H1 (cell line): ENCODE measurements around the gene TMEM178B. TPM values are rescaled to one million over a fixed set of nuclear protein-coding genes. Genes with fewer than 3 reads are reported as not detected.

ENCODE experiments used
- CTCF ChIA-PET: fragments of 300-600 bp; sonication (Branson Sonifier 250); formaldehyde crosslinking; loops from one replicate; lab custom pipeline; 2021; ENCODE audit not compliant: partially characterized antibody; lab: Charles Lee
- POLR2A ChIA-PET: fragments of 300-600 bp; sonication (Branson Sonifier 250); formaldehyde crosslinking; loops from one replicate; lab custom pipeline; 2021; ENCODE audit warnings: inconsistent platforms; ENCODE audit not compliant: partially characterized antibody; lab: Charles Lee
- DNase-seq, 2 experiments: peaks; one replicate each; pipeline versions ENCODE4 v3.0.0 to v3.0.0-alpha.2; 2010 to 2022; ENCODE audit warnings: low spot score in 2 of 2, low read depth in 1 of 2, mixed read lengths in 1 of 2
- FAIRE-seq: peaks from 2 replicates; lab custom pipeline; 2011; peaks lifted over from hg19 to GRCh38; lab: Jason Lieb, UNC
- H2AFZ ChIP-seq: 2 replicates; pipeline ENCODE4 v1.8.1; 2012; ENCODE audit warnings: low read length, inconsistent platforms
- H2AK5ac ChIP-seq: 2 replicates; pipeline ENCODE4 v1.6.1; 2013; ENCODE audit warnings: low read depth, low read length
- H2BK120ac ChIP-seq: replicated peaks from 2 replicates; pipeline ENCODE3; 2013; ENCODE audit warnings: low read depth, low read length, inconsistent platforms
- H2BK12ac ChIP-seq: 2 replicates; pipeline ENCODE4 v1.6.1; 2013; ENCODE audit warnings: low read depth, low read length
- H2BK15ac ChIP-seq: 2 replicates; pipeline ENCODE4 v1.6.1; 2013; ENCODE audit warnings: low read length
- H2BK20ac ChIP-seq: 2 replicates; pipeline ENCODE4 v1.6.1; 2013; ENCODE audit warnings: low read length
- H2BK5ac ChIP-seq: 2 replicates; pipeline ENCODE4 v1.6.1; 2013; ENCODE audit warnings: low read depth, low read length
- H3K14ac ChIP-seq: 2 replicates; pipeline ENCODE4 v1.6.1; 2013; ENCODE audit warnings: inconsistent platforms; ENCODE audit not compliant: insufficient read length
- H3K18ac ChIP-seq: 2 replicates; pipeline ENCODE4 v1.6.1; 2013; ENCODE audit warnings: low read length; ENCODE audit errors: extremely low read depth
- H3K23ac ChIP-seq: 2 replicates; pipeline ENCODE4 v1.6.1; 2013; ENCODE audit warnings: inconsistent platforms; ENCODE audit not compliant: insufficient read length
- H3K23me2 ChIP-seq: 2 replicates; pipeline ENCODE4 v1.6.1; 2013; ENCODE audit warnings: low read depth, low read length
- H3K27ac ChIP-seq: 2 replicates; pipeline ENCODE4 v1.6.1; 2011; ENCODE audit warnings: low read depth, low read length, inconsistent platforms
- H3K27me3 ChIP-seq, 4 experiments: replicated peaks in 1 of 4; 1 replicate in 1 of 4; 2 replicates in 3 of 4; pipeline versions ENCODE4 v1.6.1 to v1.8.1; 2011 to 2013; ENCODE audit warnings: low read length in 3 of 4, mild to moderate bottlenecking in 3 of 4, inconsistent platforms in 2 of 4, mixed read lengths in 2 of 4, moderate library complexity in 1 of 4; ENCODE audit not compliant: control insufficient read depth in 3 of 4, insufficient read depth in 3 of 4; ENCODE audit errors: extremely low read depth in 1 of 4
- H3K36me3 ChIP-seq, 4 experiments: 2 replicates each; pipeline versions ENCODE4 v1.6.1 to v1.8.1; 2011 to 2013; ENCODE audit warnings: mild to moderate bottlenecking in 4 of 4, low read length in 3 of 4, moderate library complexity in 2 of 4, control low read depth in 1 of 4, inconsistent platforms in 1 of 4; ENCODE audit not compliant: insufficient read depth in 4 of 4, control insufficient read depth in 2 of 4
- H3K4ac ChIP-seq: replicated peaks from 2 replicates; pipeline ENCODE3; 2013; ENCODE audit warnings: low read length, low read depth, mixed read lengths, inconsistent platforms; ENCODE audit not compliant: insufficient read length
- H3K4me1 ChIP-seq, 4 experiments: replicated peaks in 1 of 4; 1 replicate in 1 of 4; 2 replicates in 3 of 4; pipeline versions ENCODE4 v1.6.1 to v1.8.1; 2011 to 2013; ENCODE audit warnings: low read length in 3 of 4, inconsistent platforms in 2 of 4, mixed read lengths in 1 of 4; ENCODE audit not compliant: insufficient read depth in 4 of 4, control insufficient read depth in 3 of 4
- H3K4me2 ChIP-seq, 2 experiments: 2 replicates each; pipeline versions ENCODE4 v1.6.1 to v1.8.1; 2011 to 2013; ENCODE audit warnings: low read depth in 2 of 2, low read length in 2 of 2, control low read depth in 1 of 2, inconsistent platforms in 1 of 2, mild to moderate bottlenecking in 1 of 2; ENCODE audit not compliant: insufficient read depth in 1 of 2
- H3K4me3 ChIP-seq, 4 experiments: fragments of 200-600, 300-600 bp in 1 of 4; sonication (generic), shearing (Covaris generic), sonication (Bioruptor Twin) in 1 of 4; 2 replicates each; pipeline versions ENCODE4 v1.5.1 to v1.8.1; 2011 to 2016; ENCODE audit warnings: low read length in 4 of 4, low read depth in 3 of 4, control low read depth in 2 of 4, inconsistent platforms in 2 of 4, mild to moderate bottlenecking in 2 of 4, mixed read lengths in 1 of 4, moderate library complexity in 1 of 4; ENCODE audit not compliant: insufficient read depth in 2 of 4; ENCODE audit errors: extremely low read depth in 1 of 4
- H3K56ac ChIP-seq: replicated peaks from 2 replicates; pipeline ENCODE3; 2013; ENCODE audit warnings: low read depth, mild to moderate bottlenecking, mixed read lengths, low read length, inconsistent platforms; ENCODE audit not compliant: insufficient read length
- H3K79me1 ChIP-seq: 2 replicates; pipeline ENCODE4 v1.6.1; 2013; ENCODE audit warnings: low read depth, low read length, control low read depth
- H3K79me2 ChIP-seq, 2 experiments: 2 replicates each; pipeline versions ENCODE4 v1.6.1 to v1.8.1; 2012 to 2013; ENCODE audit warnings: low read length in 2 of 2, mild to moderate bottlenecking in 2 of 2, inconsistent platforms in 1 of 2; ENCODE audit not compliant: insufficient read depth in 2 of 2, control insufficient read depth in 1 of 2
- H3K9ac ChIP-seq, 4 experiments: replicated peaks in 1 of 4; 1 replicate in 1 of 4; 2 replicates in 3 of 4; pipeline versions ENCODE4 v1.6.1 to v1.8.1; 2011 to 2013; ENCODE audit warnings: low read depth in 3 of 4, low read length in 3 of 4, control low read depth in 2 of 4, mild to moderate bottlenecking in 2 of 4, moderate library complexity in 2 of 4, inconsistent platforms in 1 of 4; ENCODE audit errors: extremely low read depth in 1 of 4
- H3K9me3 ChIP-seq, 2 experiments: 2 replicates each; pipeline versions ENCODE4 v1.6.1 to v1.8.1; 2012 to 2013; ENCODE audit warnings: mild to moderate bottlenecking in 2 of 2, moderate library complexity in 2 of 2, control low read depth in 1 of 2, inconsistent platforms in 1 of 2, low read depth in 1 of 2, low read length in 1 of 2, mixed read lengths in 1 of 2; ENCODE audit not compliant: insufficient read depth in 2 of 2
- H4K20me1 ChIP-seq, 2 experiments: replicated peaks in 1 of 2; 2 replicates each; pipeline versions ENCODE3 to v1.8.1; 2011 to 2013; ENCODE audit warnings: inconsistent platforms in 2 of 2, low read length in 2 of 2, mild to moderate bottlenecking in 1 of 2; ENCODE audit not compliant: insufficient read depth in 2 of 2, control insufficient read depth in 1 of 2
- H4K5ac ChIP-seq: 2 replicates; pipeline ENCODE4 v1.6.1; 2013; ENCODE audit warnings: low read length, low read depth, mixed read lengths, inconsistent platforms; ENCODE audit not compliant: insufficient read length
- H4K8ac ChIP-seq: 2 replicates; pipeline ENCODE4 v1.8.0; 2013; ENCODE audit warnings: mild to moderate bottlenecking, moderate library complexity, low read length, inconsistent platforms; ENCODE audit not compliant: insufficient read depth; ENCODE audit errors: extremely low read depth
- H4K91ac ChIP-seq: replicated peaks from 2 replicates; pipeline ENCODE3; 2013; ENCODE audit warnings: low read length, mixed read lengths, inconsistent platforms; ENCODE audit not compliant: insufficient read length
- BACH1 ChIP-seq: IDR thresholded peaks from 2 replicates; pipeline ENCODE4 v1.6.1; 2012; ENCODE audit warnings: low read length, improper control_type of control experiment
- RAD21 ChIP-seq, 2 experiments: IDR thresholded peaks in 1 of 2; conservative IDR thresholded peaks in 1 of 2; 2 replicates each; pipeline ENCODE4 v1.6.1; 2011; ENCODE audit warnings: low read depth in 2 of 2, low read length in 2 of 2, improper control_type of control experiment in 1 of 2, inconsistent platforms in 1 of 2, mild to moderate bottlenecking in 1 of 2, moderate library complexity in 1 of 2
- YY1 ChIP-seq: IDR thresholded peaks from 2 replicates; pipeline ENCODE4 v1.6.1; 2011; ENCODE audit warnings: low read depth, mild to moderate bottlenecking, low read length
- WGBS, 2 experiments: shearing (Covaris generic) in 1 of 2; methylation state at CpG; one replicate each; pipeline versions ENCODE4 v1.1.6 to v1.1.7; 2013 to 2015; ENCODE audit warnings: low lambda C conversion rate in 2 of 2, mixed read lengths in 2 of 2, inconsistent platforms in 1 of 2, low coverage in 1 of 2, missing lambda C conversion rate in 1 of 2; ENCODE audit not compliant: insufficient replicate concordance in 2 of 2, insufficient coverage in 1 of 2, insufficient read length in 1 of 2; ENCODE audit errors: extremely low coverage in 1 of 2, missing lambda C conversion rate in 1 of 2; 5-methylcytosine and 5-hydroxymethylcytosine counted together
- polyA plus RNA-seq, 7 experiments: library from polyadenylated mRNA; depleted of rRNA in 3 of 7; stranded (reverse) in 5 of 7; unstranded in 2 of 7; fragments of >200 nt in 5 of 7; fragments of 200-250 nt in 2 of 7; gene quantifications; 1 replicate in 5 of 7; 2 replicates in 1 of 7; 4 replicates in 1 of 7; pipeline versions ENCODE4 v1.2.1 to v1.2.3, GENCODE V29; 2011 to 2013; ENCODE audit warnings: missing spikeins in 2 of 7, mixed read lengths in 2 of 7
- total RNA-seq: library from RNA; stranded (reverse); fragmentation: NEBNext Ultra II Directional; extraction: Animal tissue kit (Norgen Biotek cat#: 25700); gene quantifications from 2 replicates; pipeline ENCODE4 v1.2.1, GENCODE V29; 2021
- TF ChIP-seq, protein P1 (sequence below), 3 experiments: IDR thresholded peaks; 1 replicate in 2 of 3; 2 replicates in 1 of 3; pipeline versions ENCODE4 v1.5.1 to v1.6.1; 2011; ENCODE audit warnings: low read length in 3 of 3, mild to moderate bottlenecking in 3 of 3, inconsistent platforms in 2 of 3, low read depth in 1 of 3, moderate library complexity in 1 of 3; ENCODE audit not compliant: insufficient read depth in 1 of 3; ENCODE audit errors: control extremely low read depth in 1 of 3

Gene TMEM178B
- total and polyA plus RNA-seq, 2 of the 8 experiments (the other 6 are each of a cell fraction or from before 2014, with no cell fraction given), result 5.3 to 18.1 TPM

DNA sequence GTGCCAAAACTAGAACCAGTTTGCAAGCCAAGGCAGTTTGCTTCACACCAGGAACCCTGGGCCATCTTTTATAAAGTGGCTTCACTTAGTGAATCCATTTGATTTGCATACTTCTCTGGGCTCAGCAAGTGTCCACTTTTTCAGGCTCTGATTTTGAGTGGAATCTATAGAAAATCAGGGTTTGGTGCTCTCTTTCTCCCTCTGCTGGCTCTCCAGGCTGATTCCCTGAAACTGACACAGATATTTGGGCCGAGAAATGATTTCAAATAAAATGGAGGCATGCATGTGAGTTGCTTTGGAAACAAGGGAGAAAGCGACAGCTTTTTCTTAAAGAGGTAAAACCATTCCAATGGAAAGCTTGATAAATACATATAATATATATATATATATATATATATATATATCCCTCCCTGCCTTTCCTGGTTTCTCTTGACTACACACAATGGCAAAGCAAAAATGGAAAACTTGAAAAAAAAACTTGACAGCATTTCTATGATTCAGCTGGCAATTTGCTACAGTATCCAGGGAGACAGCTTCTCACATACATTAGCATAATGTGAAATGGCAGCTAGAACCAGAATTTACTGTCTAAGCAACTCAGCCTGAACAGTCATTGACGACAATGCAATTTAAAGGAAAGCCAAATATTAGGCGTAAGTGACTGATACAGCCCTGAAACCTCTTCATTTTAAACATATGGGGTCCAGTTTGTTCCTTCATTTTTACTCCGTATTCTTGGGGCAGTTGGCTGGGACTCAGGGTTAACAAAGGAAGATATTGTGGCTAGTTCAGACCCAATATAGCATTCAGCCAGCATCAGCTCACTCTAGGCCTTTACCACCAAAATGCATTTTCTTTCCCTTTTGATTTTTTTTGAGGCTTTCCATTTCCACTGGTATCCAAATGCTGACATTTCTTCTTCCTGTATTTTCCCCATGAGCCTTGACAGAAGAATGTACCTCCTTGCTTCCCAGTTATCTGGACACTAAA lies 188.5 kb downstream of the TMEM178B start:
- Histone ChIP-seq H3K9me3 (no peaks in the 10 kb centered on the region), H3K27me3 (no peaks in the 10 kb centered on the region), H3K4me3 (no peak overlapping the region), H3K79me2 (no peaks in the 10 kb centered on the region), H3K79me1 (no peaks in the 10 kb centered on the region), H4K91ac (no peak overlapping the region), H4K8ac (no peak overlapping the region), H4K5ac (no peak overlapping the region), H3K14ac (no peak overlapping the region), H2BK120ac (no peak overlapping the region), H2BK12ac (no peak overlapping the region), H2AK5ac (no peak overlapping the region), H2BK5ac (no peak overlapping the region), H3K9ac (no peak overlapping the region), H3K4me1 (no peaks in the 10 kb centered on the region; a peak in 2 of 7 replicates), H3K23ac (no peak overlapping the region), H3K56ac (no peak overlapping the region), H2BK15ac (no peak overlapping the region), H2BK20ac (no peak overlapping the region), H3K18ac (no peak overlapping the region), H3K27ac (no peak overlapping the region), H3K23me2 (no peaks in the 10 kb centered on the region), H4K20me1 (no peaks in the 10 kb centered on the region), H2AFZ (no peak overlapping the region), H3K4ac (no peak overlapping the region), H3K36me3 (no peaks in the 10 kb centered on the region; a peak in 1 of 8 replicates), H3K4me2 (no peak overlapping the region)
- FAIRE-seq (no peak), DNase-seq (no peak)
- 0 out of 2 replicates have a peak, but pooled peaks have one; percentile 35 for TF ChIP-seq YY1
- TF ChIP-seq, protein P1, sequence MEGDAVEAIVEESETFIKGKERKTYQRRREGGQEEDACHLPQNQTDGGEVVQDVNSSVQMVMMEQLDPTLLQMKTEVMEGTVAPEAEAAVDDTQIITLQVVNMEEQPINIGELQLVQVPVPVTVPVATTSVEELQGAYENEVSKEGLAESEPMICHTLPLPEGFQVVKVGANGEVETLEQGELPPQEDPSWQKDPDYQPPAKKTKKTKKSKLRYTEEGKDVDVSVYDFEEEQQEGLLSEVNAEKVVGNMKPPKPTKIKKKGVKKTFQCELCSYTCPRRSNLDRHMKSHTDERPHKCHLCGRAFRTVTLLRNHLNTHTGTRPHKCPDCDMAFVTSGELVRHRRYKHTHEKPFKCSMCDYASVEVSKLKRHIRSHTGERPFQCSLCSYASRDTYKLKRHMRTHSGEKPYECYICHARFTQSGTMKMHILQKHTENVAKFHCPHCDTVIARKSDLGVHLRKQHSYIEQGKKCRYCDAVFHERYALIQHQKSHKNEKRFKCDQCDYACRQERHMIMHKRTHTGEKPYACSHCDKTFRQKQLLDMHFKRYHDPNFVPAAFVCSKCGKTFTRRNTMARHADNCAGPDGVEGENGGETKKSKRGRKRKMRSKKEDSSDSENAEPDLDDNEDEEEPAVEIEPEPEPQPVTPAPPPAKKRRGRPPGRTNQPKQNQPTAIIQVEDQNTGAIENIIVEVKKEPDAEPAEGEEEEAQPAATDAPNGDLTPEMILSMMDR (IDR thresholded peaks at IDR 0.05; ENCODE audit: control extremely low read depth in 1 of 3, insufficient read depth in 1 of 3, low read depth in 1 of 3, low read length in 3 of 3), result peak in 2 of 3 experiments; percentile 57 to 65; a peak in 3 of 4 replicates
- TF ChIP-seq RAD21 (IDR thresholded peaks at IDR 0.05 in 1 of 2, conservative IDR thresholded peaks at IDR 0.05 in 1 of 2; ENCODE audit: low read depth in 2 of 2, low read length in 2 of 2), result peak; percentile 55 to 62
- TF ChIP-seq BACH1, result no peak
- CTCF ChIA-PET, result interaction anchor here (0.6 to 3.9 kb wide), 29 partner anchors 9 to 413 kb away, joined by 3 to 25 read pairs (median 4); partner anchors contain the start of gene MRPS33
- POLR2A ChIA-PET, result no interaction called here
- 89% methylated on average over 5 of the region's 5 CpGs; no CpG with 5 or more reads in 1 of the 2 experiments for WGBS, 2 experiments
